HG03060 (cell line): ENCODE measurements around the gene MOB3C.
A peak's percentile ranks its signal among the peaks of the same experiment; 100 is the strongest.
"Not testable (repeated sequence)": the region's sequence is repeated elsewhere in the genome, so short reads cannot be mapped to it uniquely, and the experiment has no call there.

ENCODE experiments used
- ATAC-seq: cut with Tn5 transposase; IDR thresholded peaks from one replicate; pipeline ENCODE4 v1.9.1; 2021; ENCODE audit warnings: low read depth, moderate number of reproducible peaks; ENCODE audit not compliant: unreplicated experiment

MOB3C gene

GRCh38 chr1:46616277-46617107 lies at the start of gene MOB3C:
TSS of gene MOB3C (minus strand) at chr1:46616811. CDS start at chr1:46613321, 3,490 bp downstream.
- no peak for ATAC-seq

- no peak for ATAC-seq
Observed at GRCh38 chr1:46665983-46666382, 49.4 kb upstream of the MOB3C start.

- not testable (repeated sequence) for ATAC-seq
Observed at GRCh38 chr1:46662919-46663318, 46.3 kb upstream of the MOB3C start.

- ATAC-seq = peak; percentile 84
Observed at GRCh38 chr1:46660116-46660515, 43.5 kb upstream of the MOB3C start.

GRCh38 chr1:46659307-46659870 lies 42.8 kb upstream of the MOB3C start:
- no peak for ATAC-seq

GRCh38 chr1:46657775-46658174 lies 41.2 kb upstream of the MOB3C start:
- no peak for ATAC-seq

- ATAC-seq = no peak
Observed at GRCh38 chr1:46656643-46657042, 40.0 kb upstream of the MOB3C start.

GRCh38 chr1:46655848-46656247 lies 39.2 kb upstream of the MOB3C start:
- ATAC-seq = no peak

- not testable (repeated sequence) for ATAC-seq
Observed at GRCh38 chr1:46654698-46655097, 38.1 kb upstream of the MOB3C start.

- ATAC-seq = no peak
Observed at GRCh38 chr1:46654012-46654411, 37.4 kb upstream of the MOB3C start.

- ATAC-seq = no peak
Observed at GRCh38 chr1:46653405-46653958, 36.9 kb upstream of the MOB3C start.

GRCh38 chr1:46652321-46653100 lies 35.9 kb upstream of the MOB3C start:
- no peak for ATAC-seq

- not testable (repeated sequence) for ATAC-seq
Observed at GRCh38 chr1:46651152-46651551, 34.5 kb upstream of the MOB3C start.

GRCh38 chr1:46650491-46650890 lies 33.9 kb upstream of the MOB3C start:
- ATAC-seq = no peak

- ATAC-seq = no peak
Observed at GRCh38 chr1:46649764-46650163, 33.2 kb upstream of the MOB3C start.

- no peak for ATAC-seq
Observed at GRCh38 chr1:46647611-46648010, 31.0 kb upstream of the MOB3C start.

GRCh38 chr1:46646844-46647243 lies 30.2 kb upstream of the MOB3C start:
- no peak for ATAC-seq

GRCh38 chr1:46646331-46646730 lies 29.7 kb upstream of the MOB3C start:
- ATAC-seq = no peak

- no peak for ATAC-seq
Observed at GRCh38 chr1:46645815-46646214, 29.2 kb upstream of the MOB3C start.

- ATAC-seq = no peak
Observed at GRCh38 chr1:46643368-46643775, 26.8 kb upstream of the MOB3C start.

GRCh38 chr1:46642115-46642680 lies 25.6 kb upstream of the MOB3C start:
- ATAC-seq = no peak
